ENCODE data around the gene FICD.
"Not testable (repeated sequence)": the region's sequence is repeated elsewhere in the genome, so short reads cannot be mapped to it uniquely, and the experiment has no call there.

Gene FICD

GRCh38 chr12:108538616-108539195 lies 23.6 kb downstream of the FICD start:
- no peak for DNase-seq

GRCh38 chr12:108542320-108542719 lies 27.2 kb downstream of the FICD start:
- no peak for DNase-seq

GRCh38 chr12:108543652-108544051 lies 28.6 kb downstream of the FICD start:
- DNase-seq, result no peak

GRCh38 chr12:108547686-108548085 lies 32.6 kb downstream of the FICD start:
- DNase-seq, result no peak

GRCh38 chr12:108548954-108549521 lies 34.0 kb downstream of the FICD start:
- no peak for DNase-seq

GRCh38 chr12:108551535-108551934 lies 36.5 kb downstream of the FICD start:
- DNase-seq, result no peak

GRCh38 chr12:108553799-108554198 lies 38.7 kb downstream of the FICD start:
- no peak for DNase-seq

- DNase-seq, result not testable (repeated sequence)
Measured at GRCh38 chr12:108555383-108555782, 40.3 kb downstream of the FICD start.

- no peak for DNase-seq
Measured at GRCh38 chr12:108559007-108559655, 44.1 kb downstream of the FICD start.

- no peak for DNase-seq
Measured at GRCh38 chr12:108559748-108560147, 44.7 kb downstream of the FICD start.

- no peak for DNase-seq
Measured at GRCh38 chr12:108560321-108560721, 45.2 kb downstream of the FICD start.

- DNase-seq, result peak; percentile 78 to 79
Measured at GRCh38 chr12:108560752-108561719, 46.0 kb downstream of the FICD start, which contains the start of gene SART3. Gene SART3, minus strand, starts transcription at chr12:108561173. Its CDS starts 19 bp downstream, at chr12:108561154.

GRCh38 chr12:108561852-108562347 lies 46.8 kb downstream of the FICD start:
- DNase-seq, result no peak

- peak; percentile 97 to 99 for DNase-seq
Measured at GRCh38 chr12:108562348-108563135, 47.5 kb downstream of the FICD start, which contains the start of gene ISCU. Gene ISCU, plus strand, starts transcription at chr12:108562596. Its CDS starts 27 bp downstream, at chr12:108562623.

GRCh38 chr12:108563136-108563803 lies 48.2 kb downstream of the FICD start:
- peak; percentile 86 to 89 for DNase-seq

- DNase-seq, result no peak
Measured at GRCh38 chr12:108563804-108564151, 48.7 kb downstream of the FICD start.

- DNase-seq, result no peak
Measured at GRCh38 chr12:108564724-108565123, 49.6 kb downstream of the FICD start.

GRCh38 chr12:108565146-108565545 lies 50.1 kb downstream of the FICD start:
- no peak for DNase-seq

GRCh38 chr12:108565976-108566375 lies 50.9 kb downstream of the FICD start:
- peak; percentile 59 to 76 for DNase-seq

- no peak for DNase-seq
Measured at GRCh38 chr12:108566452-108566851, 51.4 kb downstream of the FICD start.

Measured in activated CD4-positive, alpha-beta T cell treated with anti-CD3 and anti-CD28 coated beads for 4 hours (primary cell).